ENCODE data around the gene CNTNAP5.

DNA sequence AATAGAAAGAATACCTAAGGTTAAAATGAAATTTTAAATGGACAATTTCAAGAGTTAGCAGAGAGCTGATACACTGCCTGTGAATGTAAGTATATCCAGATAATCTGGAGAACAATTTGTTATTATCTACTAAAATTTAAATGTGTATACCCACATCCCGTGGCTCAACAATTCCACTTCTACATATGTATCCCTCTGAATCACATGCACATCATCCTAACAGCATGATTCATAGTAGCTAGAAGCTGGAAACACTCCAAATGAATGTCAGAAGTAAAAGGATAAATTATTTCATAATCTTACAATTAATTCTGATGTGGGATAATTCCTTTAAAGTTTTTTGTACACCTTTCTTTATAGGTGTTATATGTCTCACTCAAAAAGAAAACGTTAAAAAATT is 87.9 kb downstream of the CNTNAP5 start:
- TF ChIP-seq, protein P1, sequence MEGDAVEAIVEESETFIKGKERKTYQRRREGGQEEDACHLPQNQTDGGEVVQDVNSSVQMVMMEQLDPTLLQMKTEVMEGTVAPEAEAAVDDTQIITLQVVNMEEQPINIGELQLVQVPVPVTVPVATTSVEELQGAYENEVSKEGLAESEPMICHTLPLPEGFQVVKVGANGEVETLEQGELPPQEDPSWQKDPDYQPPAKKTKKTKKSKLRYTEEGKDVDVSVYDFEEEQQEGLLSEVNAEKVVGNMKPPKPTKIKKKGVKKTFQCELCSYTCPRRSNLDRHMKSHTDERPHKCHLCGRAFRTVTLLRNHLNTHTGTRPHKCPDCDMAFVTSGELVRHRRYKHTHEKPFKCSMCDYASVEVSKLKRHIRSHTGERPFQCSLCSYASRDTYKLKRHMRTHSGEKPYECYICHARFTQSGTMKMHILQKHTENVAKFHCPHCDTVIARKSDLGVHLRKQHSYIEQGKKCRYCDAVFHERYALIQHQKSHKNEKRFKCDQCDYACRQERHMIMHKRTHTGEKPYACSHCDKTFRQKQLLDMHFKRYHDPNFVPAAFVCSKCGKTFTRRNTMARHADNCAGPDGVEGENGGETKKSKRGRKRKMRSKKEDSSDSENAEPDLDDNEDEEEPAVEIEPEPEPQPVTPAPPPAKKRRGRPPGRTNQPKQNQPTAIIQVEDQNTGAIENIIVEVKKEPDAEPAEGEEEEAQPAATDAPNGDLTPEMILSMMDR (IDR thresholded peaks at IDR 0.05) = no peak
- TF ChIP-seq POLR2A (IDR thresholded peaks at IDR 0.05) = no peak
